GM19395 (cell line): ENCODE data around the gene MTRF1.

ENCODE experiments used
- ATAC-seq: cut with Tn5 transposase; IDR thresholded peaks from one replicate; pipeline ENCODE4 v1.9.1; 2021; ENCODE audit warnings: mild to moderate bottlenecking, moderate library complexity; ENCODE audit not compliant: unreplicated experiment

The MTRF1 gene

DNA sequence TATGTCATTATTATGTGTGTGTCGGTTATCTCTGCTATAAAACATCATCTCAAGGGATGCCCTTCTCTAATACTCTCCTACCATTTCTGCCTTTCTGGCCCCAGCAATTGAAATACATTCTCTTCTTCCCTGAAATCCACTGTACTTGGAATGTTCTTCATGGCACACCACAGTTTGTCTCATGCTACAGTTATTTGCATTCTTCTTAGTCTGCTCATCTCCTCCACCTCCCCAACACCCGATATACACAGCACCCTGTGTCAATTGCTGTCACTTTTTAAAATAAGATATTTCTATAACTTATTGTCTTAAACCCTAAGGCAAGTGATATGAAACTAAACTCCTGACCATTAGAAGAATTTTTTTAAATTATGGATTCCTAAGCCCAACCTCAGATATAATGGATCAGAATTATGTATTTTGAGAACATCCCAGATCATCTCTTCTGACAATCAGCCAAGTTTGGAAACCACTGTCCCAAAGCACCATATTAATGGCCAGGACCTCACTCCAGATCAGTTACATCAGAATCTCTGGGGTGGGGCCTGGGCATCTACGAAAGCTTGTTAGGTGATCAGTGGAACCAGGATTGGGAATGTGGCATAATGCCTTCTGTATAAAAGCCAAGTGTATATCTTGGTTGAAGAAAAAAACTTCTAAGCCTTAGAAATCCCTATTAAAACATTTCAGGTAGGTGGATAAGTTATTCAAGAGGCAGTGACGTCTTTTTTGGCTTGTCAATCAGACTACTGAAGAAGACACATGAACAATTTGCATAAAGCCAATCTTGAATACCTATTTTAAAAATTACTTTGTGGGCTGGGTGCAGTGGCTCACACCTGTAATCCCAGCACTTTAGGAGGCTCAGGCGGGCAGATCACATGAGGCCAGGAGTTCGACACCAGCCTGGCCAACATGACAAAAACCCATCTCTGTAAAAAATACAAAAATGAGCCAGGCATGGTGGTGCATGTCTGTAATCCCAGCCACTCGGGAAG is 39.0 kb downstream of the MTRF1 start:
- no peak for ATAC-seq

DNA sequence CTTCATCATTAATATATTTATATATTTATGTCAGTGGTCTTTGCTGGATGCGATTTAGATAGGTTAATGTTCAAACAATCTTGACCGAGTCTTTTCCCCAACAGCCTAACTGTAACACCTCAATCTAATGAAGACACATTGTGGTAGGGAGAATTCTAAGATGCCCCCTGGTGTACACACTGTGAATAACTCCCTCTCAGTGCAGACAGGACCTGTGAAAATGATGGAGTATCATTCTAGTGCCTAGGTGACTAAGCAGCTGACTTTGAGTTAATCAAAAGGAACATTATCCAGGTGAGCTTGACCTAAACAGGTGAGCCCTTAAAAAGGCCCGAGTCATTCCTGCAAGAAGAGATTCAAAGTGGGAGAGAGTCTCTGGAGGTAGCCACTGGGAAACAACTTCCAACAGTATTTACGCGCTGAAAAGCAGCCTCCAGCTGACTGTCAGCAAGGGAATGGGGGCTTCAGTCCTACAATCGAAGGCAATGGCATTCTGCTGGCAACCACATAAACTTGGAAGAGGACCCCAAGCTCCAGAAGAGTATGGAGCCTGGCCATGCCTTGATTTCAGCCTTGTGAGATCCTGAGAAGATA is 41.0 kb downstream of the MTRF1 start:
- ATAC-seq: no peak

DNA sequence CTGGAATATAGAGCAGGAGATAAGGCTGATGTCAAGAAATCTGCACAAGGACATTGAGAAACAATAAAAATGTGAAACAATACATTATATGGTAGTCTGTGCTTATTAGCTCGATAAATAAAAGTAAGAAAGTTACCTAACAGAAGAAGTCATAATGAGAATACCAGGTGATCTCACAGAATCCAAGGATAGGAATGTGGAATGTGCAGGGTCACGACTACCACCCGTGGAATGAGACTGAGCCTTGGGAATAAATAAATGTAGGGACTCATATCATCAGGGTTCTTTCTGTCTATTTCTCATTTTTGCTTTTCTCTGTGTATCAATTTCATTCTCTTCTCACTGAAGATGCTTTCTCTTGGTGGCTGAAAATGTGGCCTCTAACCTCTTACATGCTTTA is 43.0 kb downstream of the MTRF1 start:
- ATAC-seq: no peak

DNA sequence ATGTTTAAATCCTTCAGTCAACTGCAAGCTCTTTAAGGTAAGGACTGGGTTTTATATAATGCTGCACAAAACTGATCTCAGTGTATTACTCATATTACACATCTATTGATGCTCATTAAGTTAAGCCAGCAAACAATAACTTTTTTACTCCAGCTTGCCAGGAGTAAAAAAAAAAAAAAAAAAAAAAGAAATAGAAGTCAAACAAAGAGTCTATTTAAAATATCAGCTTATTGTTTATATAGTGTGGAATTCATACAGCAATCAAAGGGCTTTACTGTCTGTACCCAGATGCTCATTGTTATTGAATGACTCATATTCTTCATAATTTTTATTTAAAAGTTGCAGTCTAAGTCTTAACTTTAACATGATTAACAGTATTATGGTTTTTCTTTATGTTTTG is 47.2 kb downstream of the MTRF1 start:
- no peak for ATAC-seq

DNA sequence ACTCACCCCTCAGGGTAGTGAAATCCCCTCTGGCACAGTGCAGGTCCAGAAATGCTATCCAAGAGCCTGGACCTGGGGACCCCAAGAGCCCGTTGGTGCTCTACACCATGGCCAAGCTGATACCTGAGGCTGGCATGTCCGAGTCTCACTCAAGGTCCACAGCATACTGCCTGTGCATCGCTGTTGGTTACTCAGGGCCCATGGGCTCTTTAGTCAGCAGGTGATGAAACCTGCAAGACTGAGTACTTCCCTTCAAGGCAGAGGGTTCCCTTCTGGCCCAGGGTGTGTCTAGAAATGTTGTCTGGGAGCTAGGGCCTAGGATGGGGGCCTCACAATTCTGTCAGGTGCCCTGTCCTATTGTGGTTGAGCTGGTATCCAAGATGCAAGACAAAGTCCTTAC is 49.5 kb downstream of the MTRF1 start:
- ATAC-seq: no peak

GRCh38 chr13:41213316-41213715 is 50.1 kb downstream of the MTRF1 start:
- ATAC-seq: no peak

DNA sequence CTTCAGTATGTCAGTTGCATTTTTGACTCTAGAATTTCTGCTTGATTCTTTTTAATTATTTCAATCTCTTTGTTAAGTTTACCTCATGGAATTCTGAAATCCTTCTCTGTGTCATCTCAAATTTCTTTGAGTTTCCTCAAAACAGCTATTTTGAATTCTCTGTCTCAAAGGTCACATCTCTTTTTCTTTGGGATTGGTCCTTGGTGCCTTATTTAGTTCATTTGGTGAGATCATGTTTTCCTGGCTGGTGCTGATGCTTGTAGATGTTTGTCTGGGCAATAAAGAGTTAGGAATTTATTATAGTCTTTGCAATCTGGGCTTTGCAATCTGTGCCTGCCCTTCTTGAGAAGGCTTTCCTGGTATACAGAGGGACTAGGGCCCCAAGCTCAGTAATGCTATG is 50.5 kb downstream of the MTRF1 start:
- ATAC-seq: no peak

DNA sequence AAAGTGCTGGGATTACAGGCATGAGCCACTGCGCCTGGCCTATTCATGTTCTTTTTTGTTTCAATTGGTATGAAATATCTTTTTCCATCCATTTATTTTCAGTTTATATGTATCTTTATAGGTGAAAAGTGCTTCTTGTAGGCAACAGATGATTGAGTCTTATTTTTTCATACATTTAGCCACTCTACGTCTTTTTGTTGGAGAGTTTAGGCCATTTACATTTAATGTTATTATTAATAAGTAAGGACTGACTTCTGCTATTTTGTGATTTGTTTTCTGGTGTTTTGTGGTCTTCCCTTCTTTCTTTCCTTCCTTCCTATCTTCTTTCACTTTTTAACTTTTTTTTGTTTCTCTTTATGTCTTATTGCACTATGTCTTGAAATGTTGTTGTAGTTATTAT is 52.3 kb downstream of the MTRF1 start:
- no peak for ATAC-seq

- ATAC-seq: no peak
Observed at GRCh38 chr13:41206467-41206866, 56.9 kb downstream of the MTRF1 start.

- ATAC-seq: no peak
Observed at GRCh38 chr13:41203810-41204209, 59.6 kb downstream of the MTRF1 start.

DNA sequence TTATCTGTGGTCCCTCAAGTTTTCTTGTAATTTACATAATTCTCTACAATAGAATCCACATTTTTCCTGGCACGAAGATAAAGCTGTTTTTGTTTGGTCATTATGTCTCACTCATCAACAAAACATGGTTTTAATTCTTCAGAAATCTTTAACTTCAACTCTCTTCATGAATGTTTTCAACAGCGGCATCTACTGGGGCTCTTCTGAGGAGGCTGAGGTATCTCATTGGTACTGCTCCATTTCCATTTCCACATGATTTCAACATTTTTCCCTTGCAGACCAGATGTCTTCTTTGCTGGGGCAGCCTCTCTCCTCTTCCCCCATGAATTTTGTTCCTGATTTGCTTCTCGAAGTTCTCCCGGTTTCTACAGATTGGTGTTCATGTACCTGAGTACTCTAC is 63.2 kb downstream of the MTRF1 start:
- no peak for ATAC-seq

DNA sequence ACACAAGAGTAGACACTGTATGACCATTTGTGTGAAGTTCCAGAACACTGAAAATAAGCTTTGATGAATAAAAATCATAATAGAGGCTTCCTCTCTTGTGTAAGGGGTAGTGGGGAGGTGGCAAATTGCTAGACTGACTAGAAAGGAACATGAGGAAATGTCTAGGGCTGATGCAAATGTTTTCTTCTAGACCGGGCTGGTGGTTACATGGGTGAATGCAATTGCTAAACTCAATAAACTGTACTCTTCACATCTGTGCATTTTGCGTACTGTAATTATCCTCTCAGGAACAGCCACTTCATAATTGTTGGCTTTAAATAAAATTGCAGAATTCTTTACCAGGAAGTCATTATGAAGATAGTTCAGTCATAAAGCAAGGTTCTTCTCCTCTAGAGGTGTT is 63.9 kb downstream of the MTRF1 start:
- ATAC-seq: peak; percentile 68

DNA sequence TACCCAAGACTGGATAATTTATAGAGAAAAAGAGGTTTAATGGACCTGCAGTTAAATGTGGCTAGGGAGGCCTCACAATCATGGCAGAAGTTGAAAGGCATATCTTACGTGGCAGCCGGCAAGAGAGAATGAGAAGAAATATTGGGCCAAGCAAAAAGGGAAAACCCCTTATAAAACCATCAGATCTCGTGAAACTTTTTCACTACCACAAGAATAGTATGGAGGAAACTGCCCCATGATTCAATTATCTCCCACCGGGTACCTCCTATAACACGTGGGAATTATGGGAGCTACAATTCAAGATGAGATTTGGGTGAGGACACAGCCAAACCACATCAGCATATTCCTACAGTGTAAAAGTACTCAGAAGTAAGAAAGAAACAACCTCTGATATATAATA is 64.3 kb downstream of the MTRF1 start:
- peak; percentile 16 for ATAC-seq

- no peak for ATAC-seq
Observed at GRCh38 chr13:41196620-41197019, 66.8 kb downstream of the MTRF1 start.

DNA sequence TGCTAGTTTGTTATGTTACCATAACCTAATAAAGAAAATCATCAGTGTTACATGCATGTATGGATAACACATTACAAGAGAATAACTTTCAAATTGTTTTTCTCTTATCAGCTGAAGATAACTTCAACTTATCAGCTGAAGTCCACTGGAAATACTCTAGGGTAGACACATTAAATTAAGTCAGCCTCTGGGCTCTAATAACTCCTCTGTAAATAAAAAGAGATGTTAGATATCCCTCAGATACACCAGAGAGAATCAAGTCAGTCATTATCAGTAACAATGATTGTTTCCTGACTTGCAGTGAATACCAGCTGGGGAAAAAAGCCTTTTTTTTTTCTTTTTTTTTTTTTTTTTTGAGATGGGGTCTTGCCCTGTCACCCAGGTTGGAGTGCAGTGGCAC is 67.4 kb downstream of the MTRF1 start:
- ATAC-seq: no peak

DNA sequence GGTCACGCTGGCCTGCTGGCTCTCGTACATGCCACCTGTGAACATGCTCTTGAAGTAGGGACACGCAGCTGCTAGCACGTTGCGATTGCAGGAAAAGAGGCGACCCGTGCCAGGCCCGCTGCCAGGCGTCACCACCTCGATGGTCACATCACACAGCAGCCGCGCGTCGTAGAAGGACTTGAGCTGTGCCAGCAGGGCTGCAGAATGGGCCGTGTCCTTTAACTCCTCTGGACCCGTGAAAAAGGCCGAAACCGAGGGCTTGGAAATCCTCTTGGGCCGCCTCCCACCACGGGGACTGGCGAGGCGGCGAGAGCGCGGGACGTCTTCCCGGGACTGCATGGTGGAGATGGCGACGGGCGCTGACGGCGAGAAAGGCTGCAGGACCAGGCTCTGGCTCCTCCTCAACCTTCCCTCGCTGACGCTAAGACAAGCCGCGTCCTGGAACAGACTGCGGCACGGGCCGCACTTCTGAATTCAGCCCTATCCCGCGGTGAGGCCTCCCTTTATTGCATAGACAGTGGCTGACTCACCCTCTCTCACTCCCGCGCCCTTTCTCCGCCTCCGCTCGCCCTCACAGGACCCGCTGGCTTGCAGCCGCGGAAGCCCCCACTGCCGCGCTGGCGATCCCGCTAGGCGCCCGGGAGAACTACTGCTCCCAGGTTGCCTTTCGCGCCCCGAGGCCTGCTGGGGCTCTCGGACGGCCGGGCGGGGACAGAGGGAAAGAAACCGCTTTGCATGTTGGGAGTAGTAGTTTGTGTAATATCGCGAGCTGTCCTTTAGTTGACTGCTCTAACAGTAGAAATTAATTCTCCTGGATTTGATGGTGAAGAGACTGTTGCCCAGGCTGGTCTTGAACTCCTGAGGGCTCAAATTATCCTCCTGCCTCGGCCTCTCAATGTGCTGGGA is 69.2 kb downstream of the MTRF1 start, which contains the start of gene KBTBD7:
Gene KBTBD7, minus strand, starts transcription at position 651 of the 906 bp plus-strand sequence. Its CDS starts 312 bp downstream, at position 339.
- ATAC-seq: peak; percentile 96

GRCh38 chr13:41193469-41193868 is 69.9 kb downstream of the MTRF1 start:
- ATAC-seq: no peak

DNA sequence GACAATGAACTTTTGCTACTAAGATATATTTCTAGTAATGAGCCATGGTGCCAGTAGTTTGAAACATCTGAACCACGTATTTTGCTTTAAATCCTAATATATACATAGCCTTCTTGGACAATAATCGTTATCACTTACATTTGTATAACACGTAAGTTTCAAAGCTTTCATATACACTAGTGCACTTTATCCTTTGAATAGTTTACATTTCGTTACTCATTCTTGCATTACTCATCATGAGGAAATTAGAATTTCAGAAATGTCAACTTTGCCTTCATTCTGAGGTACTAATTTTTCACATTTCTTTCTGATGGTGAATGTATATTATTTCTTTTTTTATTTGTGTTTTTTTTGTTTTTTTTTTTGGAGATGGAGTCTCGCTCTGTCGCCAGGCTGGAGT is 74.8 kb downstream of the MTRF1 start:
- no peak for ATAC-seq

GRCh38 chr13:41186481-41186880 is 76.9 kb downstream of the MTRF1 start:
- ATAC-seq: no peak

GRCh38 chr13:41182231-41182630 is 81.1 kb downstream of the MTRF1 start:
- no peak for ATAC-seq

GRCh38 chr13:41179593-41180250 is 83.7 kb downstream of the MTRF1 start:
- no peak for ATAC-seq
